Prostate gland (tissue), 2 donors: ENCODE results near the gene TGM2. TPM values are rescaled to one million over a fixed set of nuclear protein-coding genes. Genes with fewer than 3 reads are reported as not detected.

Experiments used
- DNase-seq: peaks from one replicate; pipeline ENCODE4 v3.0.0-alpha.2; 2019; ENCODE audit warnings: low spot score
- H3K27ac ChIP-seq, 2 donors: fragments of 200-600 bp; sonication (generic); 2 replicates each; pipeline ENCODE4 v1.5.1; 2017 to 2019
- H3K27me3 ChIP-seq: fragments of 200-600 bp; sonication (generic); replicated peaks from 2 replicates; pipeline ENCODE4 v1.5.1; 2019; ENCODE audit not compliant: insufficient read depth
- H3K36me3 ChIP-seq, 2 donors: fragments of 200-600 bp; sonication (generic); 1 replicate in 1 of 2; 2 replicates in 1 of 2; pipeline versions ENCODE4 v1.5.1 to v1.8.1; 2017 to 2019
- H3K4me1 ChIP-seq: fragments of 200-600 bp; sonication (generic); replicated peaks from 2 replicates; pipeline ENCODE4 v1.5.1; 2019
- H3K4me3 ChIP-seq, 2 donors: fragments of 200-600 bp; sonication (generic); 2 replicates each; pipeline ENCODE4 v1.5.1; 2017 to 2019
- H3K9me3 ChIP-seq: fragments of 200-600 bp; sonication (generic); 2 replicates; pipeline ENCODE4 v1.5.1; 2017
- POLR2A ChIP-seq: fragments of 450-650 bp; IDR thresholded peaks from one replicate; pipeline ENCODE4 v1.6.1; 2016; ENCODE audit warnings: antibody characterized with exemption, mild to moderate bottlenecking
- POLR2AphosphoS5 ChIP-seq: sonication (generic); formaldehyde crosslinking; IDR thresholded peaks from one replicate; pipeline ENCODE4 v1.6.1; 2017; ENCODE audit warnings: antibody characterized with exemption
- WGBS: methylation state at CpG from one replicate; pipeline ENCODE4 v1.1.5; 2018; 5-methylcytosine and 5-hydroxymethylcytosine counted together
- intact Hi-C: fragments of 100-400 bp; cut with DNase I; formaldehyde crosslinking; loops from one replicate; pipeline ENCODE4 v1.14.2; 2022
- total RNA-seq, 2 donors: library from RNA; depleted of rRNA; stranded (reverse); fragments of >200 nt; gene quantifications; one replicate each; pipeline ENCODE4 v1.1.0, GENCODE V29; 2016
- TF ChIP-seq, protein P1 (sequence below), 4 experiments: fragments of 200-600 bp in 2 of 4; fragments of 450-650 bp in 2 of 4; sonication (generic) in 2 of 4; IDR thresholded peaks; 1 replicate in 3 of 4; 2 replicates in 1 of 4; pipeline ENCODE4 v1.5.1; 2016 to 2019; ENCODE audit warnings: antibody characterized with exemption in 4 of 4, mild to moderate bottlenecking in 2 of 4, moderate library complexity in 2 of 4

TGM2 gene
- total RNA-seq, 2 donors from 2014 or later, result 39.6 to 157 TPM

DNA sequence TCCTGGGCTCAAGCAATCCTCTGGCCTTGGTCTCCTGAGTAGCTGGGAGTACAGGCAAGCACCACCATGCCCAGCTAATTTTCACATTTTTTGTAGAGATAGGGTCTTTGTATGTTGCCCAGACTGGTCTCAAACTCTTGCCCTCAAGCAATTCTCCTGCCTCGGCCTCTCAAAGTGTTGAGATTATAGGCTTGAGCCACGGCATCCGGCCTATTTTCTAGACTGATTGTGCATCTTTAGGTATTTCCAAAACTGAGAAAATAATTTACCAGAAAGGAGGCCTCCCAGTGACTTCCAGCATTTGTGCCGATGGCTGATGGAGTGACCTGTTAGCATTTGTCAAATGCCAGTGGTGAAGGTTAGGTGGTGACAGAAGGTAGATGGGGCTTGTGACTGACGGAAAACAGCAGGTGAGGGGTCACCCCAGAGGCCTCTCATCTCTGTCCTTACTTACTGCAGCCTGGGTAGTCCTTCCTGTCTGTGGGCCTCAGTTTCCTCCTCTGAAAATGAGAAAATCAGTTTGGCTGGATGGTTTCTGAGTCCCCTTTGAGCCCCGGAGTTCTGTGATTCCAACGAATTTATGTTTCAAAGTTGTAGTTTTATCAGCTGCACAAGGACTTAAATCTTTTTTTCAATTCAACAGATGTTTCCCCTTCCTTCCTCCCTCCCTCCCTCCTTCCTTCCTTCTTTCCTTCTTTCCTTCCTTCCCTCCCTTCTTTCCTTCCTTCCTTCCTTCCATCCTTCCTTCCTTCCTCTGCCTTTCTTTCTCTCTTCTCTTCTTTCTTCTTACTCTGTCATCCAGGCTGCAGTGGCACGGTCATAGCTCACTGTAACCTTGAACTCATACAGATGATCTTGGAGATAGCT, 53.5 kb downstream of the TGM2 start:
- no peaks in the 10 kb centered on the region for H3K27me3 ChIP-seq
- H3K4me1 ChIP-seq, result peaks cover 20% of the 10 kb centered on the region
- no peaks in the 10 kb centered on the region for H3K9me3 ChIP-seq
- no peaks in the 10 kb centered on the region for H3K36me3 ChIP-seq
- no peak overlapping the region for H3K27ac ChIP-seq
- intact Hi-C loops, result loop anchor here (5.0 kb wide), 1 partner anchor 39 kb away; no protein-coding TSS in a partner anchor
- no peak overlapping the region for H3K4me3 ChIP-seq
- 91% methylated on average over 8 of the region's 8 CpGs for WGBS
- TF ChIP-seq POLR2AphosphoS5, result no peak
- TF ChIP-seq, protein P1, sequence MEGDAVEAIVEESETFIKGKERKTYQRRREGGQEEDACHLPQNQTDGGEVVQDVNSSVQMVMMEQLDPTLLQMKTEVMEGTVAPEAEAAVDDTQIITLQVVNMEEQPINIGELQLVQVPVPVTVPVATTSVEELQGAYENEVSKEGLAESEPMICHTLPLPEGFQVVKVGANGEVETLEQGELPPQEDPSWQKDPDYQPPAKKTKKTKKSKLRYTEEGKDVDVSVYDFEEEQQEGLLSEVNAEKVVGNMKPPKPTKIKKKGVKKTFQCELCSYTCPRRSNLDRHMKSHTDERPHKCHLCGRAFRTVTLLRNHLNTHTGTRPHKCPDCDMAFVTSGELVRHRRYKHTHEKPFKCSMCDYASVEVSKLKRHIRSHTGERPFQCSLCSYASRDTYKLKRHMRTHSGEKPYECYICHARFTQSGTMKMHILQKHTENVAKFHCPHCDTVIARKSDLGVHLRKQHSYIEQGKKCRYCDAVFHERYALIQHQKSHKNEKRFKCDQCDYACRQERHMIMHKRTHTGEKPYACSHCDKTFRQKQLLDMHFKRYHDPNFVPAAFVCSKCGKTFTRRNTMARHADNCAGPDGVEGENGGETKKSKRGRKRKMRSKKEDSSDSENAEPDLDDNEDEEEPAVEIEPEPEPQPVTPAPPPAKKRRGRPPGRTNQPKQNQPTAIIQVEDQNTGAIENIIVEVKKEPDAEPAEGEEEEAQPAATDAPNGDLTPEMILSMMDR (IDR thresholded peaks at IDR 0.05), result no peak
- no peak for TF ChIP-seq POLR2A
- no peak for DNase-seq

DNA sequence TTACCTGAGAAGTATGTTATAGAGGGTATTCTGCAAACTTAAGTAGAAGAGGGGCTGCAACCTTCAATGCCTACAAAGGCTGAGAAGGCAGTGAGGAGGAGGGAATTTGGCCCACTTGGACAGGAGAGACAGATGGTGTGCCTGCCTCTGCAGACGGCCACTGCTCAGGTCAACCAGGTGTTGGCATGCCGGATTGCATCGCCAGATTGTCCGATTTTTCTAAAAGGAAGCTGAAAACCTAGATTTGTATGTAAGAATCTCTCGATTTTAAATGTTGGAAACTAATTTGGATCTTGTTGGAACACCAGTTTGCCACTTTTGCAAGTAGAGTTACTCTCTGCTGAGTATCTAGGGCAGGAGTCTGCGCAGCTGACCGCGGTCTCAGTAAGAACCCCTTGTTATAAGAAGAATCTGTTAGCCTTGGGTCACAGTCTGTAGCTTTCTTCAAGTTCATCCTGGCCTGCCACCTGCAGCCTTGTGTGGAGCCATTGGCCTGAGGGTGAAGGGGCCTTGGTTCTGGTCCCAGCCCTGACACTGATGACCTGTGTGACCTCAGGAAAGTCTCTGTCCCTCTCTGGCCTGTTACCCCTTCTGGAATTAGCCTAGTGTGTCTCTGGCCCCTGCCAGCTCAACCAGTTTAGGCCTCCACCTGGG, 54.4 kb downstream of the TGM2 start:
- Histone ChIP-seq H3K27me3 (no peaks in the 10 kb centered on the region), H3K4me1 (peaks cover 20% of the 10 kb centered on the region), H3K36me3 (no peaks in the 10 kb centered on the region), H3K4me3 (no peak overlapping the region), H3K27ac (peak overlapping the region in 1 of 2 donors; percentile 69), H3K9me3 (no peaks in the 10 kb centered on the region)
- DNase-seq, result no peak
- WGBS, result 71% methylated on average over 8 of the region's 8 CpGs
- intact Hi-C loops, result loop anchor here (5.0 kb wide), 1 partner anchor 38 kb away; no protein-coding TSS in a partner anchor
- no peak for TF ChIP-seq POLR2AphosphoS5
- TF ChIP-seq, protein P1 (IDR thresholded peaks at IDR 0.05), result no peak
- TF ChIP-seq POLR2A, result no peak

- Histone ChIP-seq H3K4me1 (peaks cover 20% of the 10 kb centered on the region), H3K36me3 (no peaks in the 10 kb centered on the region), H3K27me3 (no peaks in the 10 kb centered on the region), H3K9me3 (no peaks in the 10 kb centered on the region), H3K27ac (peak overlapping the region; percentile 38 to 69), H3K4me3 (no peak overlapping the region)
- DNase-seq, result peak; percentile 77
- WGBS, result 7% methylated on average over 8 of the region's 8 CpGs
- TF ChIP-seq POLR2AphosphoS5, result peak; percentile 93
- TF ChIP-seq POLR2A, result no peak
- TF ChIP-seq, protein P1 (IDR thresholded peaks at IDR 0.05), result peak in 1 of 4 experiments; percentile 13
- intact Hi-C loops, result loop anchor here (2.0 to 5.0 kb wide), 2 partner anchors 38 to 55 kb away; partner anchors contain the start of gene TGM2
These were observed 55.2 kb downstream of the TGM2 start for GRCh38 chr20:38109591-38110524.

- Histone ChIP-seq H3K27me3 (no peaks in the 10 kb centered on the region), H3K9me3 (no peaks in the 10 kb centered on the region), H3K4me3 (no peak overlapping the region), H3K4me1 (peaks cover 20% of the 10 kb centered on the region), H3K27ac (peak overlapping the region; percentile 38 to 69), H3K36me3 (no peaks in the 10 kb centered on the region)
- peak; percentile 70 for TF ChIP-seq POLR2AphosphoS5
- TF ChIP-seq, protein P1 (IDR thresholded peaks at IDR 0.05), result no peak
- 46% methylated on average over 3 of the region's 3 CpGs for WGBS
- intact Hi-C loops, result loop anchor here (2.0 kb wide), 1 partner anchor 56 kb away; the partner anchor contains the start of gene TGM2
- DNase-seq, result peak; percentile 47
These were observed 56.0 kb downstream of the TGM2 start for GRCh38 chr20:38108986-38109541.
